Immature natural killer cell (primary cell): ENCODE results near the gene NAALAD2. TPM values are rescaled to one million over a fixed set of nuclear protein-coding genes. Genes with fewer than 3 reads are reported as not detected.
"Not testable (repeated sequence)": the region's sequence is repeated elsewhere in the genome, so short reads cannot be mapped to it uniquely, and the experiment has no call there.

Source experiments
- DNase-seq, 3 donors: peaks; one replicate each; pipeline ENCODE4 v3.0.0; 2022; ENCODE audit warnings: mixed read lengths in 1 of 3
- H3K27ac Mint-ChIP-seq, 6 donors: one replicate each; pipeline ENCODE4 v1.8.0; 2020; ENCODE audit warnings: mixed read lengths in 6 of 6, mild to moderate bottlenecking in 5 of 6, inconsistent platforms in 4 of 6, moderate library complexity in 3 of 6
- H3K27me3 Mint-ChIP-seq, 3 donors: one replicate each; pipeline ENCODE4 v1.8.0; 2020 to 2021; ENCODE audit warnings: low read depth in 3 of 3, mild to moderate bottlenecking in 3 of 3, mixed read lengths in 3 of 3, moderate library complexity in 3 of 3, inconsistent platforms in 1 of 3
- H3K36me3 Mint-ChIP-seq, 3 donors: one replicate each; pipeline ENCODE4 v1.8.0; 2020; ENCODE audit warnings: mixed read lengths in 3 of 3, inconsistent platforms in 2 of 3, mild to moderate bottlenecking in 2 of 3
- H3K4me1 Mint-ChIP-seq, 2 donors: one replicate each; pipeline ENCODE4 v1.8.0; 2020; ENCODE audit warnings: inconsistent platforms in 2 of 2, mild to moderate bottlenecking in 2 of 2, mixed read lengths in 2 of 2, moderate library complexity in 1 of 2
- H3K4me3 Mint-ChIP-seq, 5 donors: one replicate each; pipeline ENCODE4 v1.8.0; 2020; ENCODE audit warnings: mild to moderate bottlenecking in 5 of 5, mixed read lengths in 5 of 5, inconsistent platforms in 3 of 5, moderate library complexity in 3 of 5
- H3K9me3 Mint-ChIP-seq, 6 donors: one replicate each; pipeline ENCODE4 v1.8.0; 2020; ENCODE audit warnings: mild to moderate bottlenecking in 6 of 6, mixed read lengths in 6 of 6, inconsistent platforms in 4 of 6, moderate library complexity in 3 of 6
- polyA plus RNA-seq, 3 donors: library from polyadenylated mRNA; unstranded; fragments of 300-500 nt; fragmentation: Illumina TruSeq; gene quantifications; one replicate each; pipeline ENCODE4 v1.2.3, GENCODE V29; 2021

NAALAD2 gene
- polyA plus RNA-seq, 3 donors from 2014 or later = 0.10 TPM; not detected in 2

DNA sequence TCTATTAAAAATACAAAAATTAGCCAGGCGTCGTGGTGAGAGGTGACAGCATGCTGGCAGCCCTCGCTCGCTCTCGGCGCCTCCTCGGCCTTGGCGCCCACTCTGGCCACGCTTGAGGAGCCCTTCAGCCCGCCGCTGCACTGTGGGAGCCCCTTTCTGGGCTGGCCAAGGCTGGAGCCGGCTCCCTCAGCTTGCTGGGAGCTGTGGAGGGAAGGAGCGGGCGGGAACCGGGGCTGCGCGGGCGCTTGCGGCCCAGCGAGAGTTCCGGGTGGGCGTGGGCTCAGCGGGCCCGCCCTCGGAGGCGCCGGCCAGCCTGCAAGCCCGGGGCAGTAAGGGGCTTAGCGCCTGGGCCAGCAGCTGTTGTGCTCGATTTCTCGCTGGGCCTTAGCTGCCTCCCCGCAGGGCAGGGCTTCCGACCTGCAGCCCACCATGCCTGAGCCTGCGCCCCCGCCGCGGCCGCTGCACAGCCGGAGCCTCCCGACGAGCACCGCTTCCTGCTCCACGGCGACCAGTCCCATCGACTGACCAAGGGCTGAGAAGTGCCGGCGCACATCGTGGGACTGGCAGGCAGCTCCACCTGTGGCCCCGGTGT is 32.6 kb downstream of the NAALAD2 start:
- H3K36me3 Mint-ChIP-seq, H3K9me3 Mint-ChIP-seq, H3K4me1 Mint-ChIP-seq, H3K27ac Mint-ChIP-seq, H3K4me3 Mint-ChIP-seq, H3K27me3 Mint-ChIP-seq, DNase-seq: not testable (repeated sequence)

DNA sequence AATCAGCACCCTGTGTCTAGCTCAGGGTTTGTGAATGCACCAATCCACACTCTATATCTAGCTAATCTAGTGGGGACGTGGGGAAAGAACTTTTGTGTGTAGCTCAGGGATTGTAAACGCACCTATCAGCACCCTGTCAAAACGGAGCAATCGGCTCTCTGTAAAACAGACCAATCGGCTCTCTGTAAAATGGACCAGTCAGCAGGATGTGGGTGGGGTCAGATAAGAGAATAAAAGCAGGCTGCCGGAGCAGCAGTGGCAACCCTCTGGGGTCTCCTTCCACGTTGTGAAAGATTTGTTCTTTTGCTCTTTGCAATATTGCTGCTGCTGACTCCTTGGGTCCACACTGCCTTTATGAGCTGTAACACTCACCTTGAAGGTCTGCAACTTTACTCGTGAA is 33.2 kb downstream of the NAALAD2 start:
- H3K4me1 Mint-ChIP-seq, H3K9me3 Mint-ChIP-seq, H3K27me3 Mint-ChIP-seq, H3K27ac Mint-ChIP-seq, H3K4me3 Mint-ChIP-seq, H3K36me3 Mint-ChIP-seq, DNase-seq: not testable (repeated sequence)

DNA sequence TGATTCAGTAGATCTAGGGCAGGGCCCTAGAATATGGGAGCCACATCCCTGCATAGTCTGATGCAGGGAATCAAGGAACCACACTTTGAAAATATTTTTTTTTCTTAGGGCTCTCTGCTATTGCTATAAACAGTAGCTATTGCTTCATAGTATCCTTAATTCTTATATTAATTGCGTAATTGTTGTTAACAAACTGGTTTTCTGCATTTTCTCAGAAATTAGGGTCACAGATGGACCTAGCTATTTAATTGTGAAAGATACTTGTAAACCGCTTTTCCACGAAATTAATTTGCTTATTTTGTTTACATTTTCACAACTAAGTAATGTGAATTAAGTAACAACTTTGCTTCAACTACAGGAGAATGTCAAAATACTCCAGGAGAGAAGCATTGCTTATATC is 34.1 kb downstream of the NAALAD2 start:
- DNase-seq = no peak
- H3K27me3 Mint-ChIP-seq = peaks cover 2 to 6% (median 3%) of the 10 kb centered on the region in 3 donors
- peaks cover 0 to 9% (median 0%) of the 10 kb centered on the region in 6 donors for H3K9me3 Mint-ChIP-seq
- H3K36me3 Mint-ChIP-seq = no peaks in the 10 kb centered on the region
- no peaks in the 10 kb centered on the region for H3K4me1 Mint-ChIP-seq
- no peak overlapping the region for H3K27ac Mint-ChIP-seq
- H3K4me3 Mint-ChIP-seq = no peak overlapping the region

DNA sequence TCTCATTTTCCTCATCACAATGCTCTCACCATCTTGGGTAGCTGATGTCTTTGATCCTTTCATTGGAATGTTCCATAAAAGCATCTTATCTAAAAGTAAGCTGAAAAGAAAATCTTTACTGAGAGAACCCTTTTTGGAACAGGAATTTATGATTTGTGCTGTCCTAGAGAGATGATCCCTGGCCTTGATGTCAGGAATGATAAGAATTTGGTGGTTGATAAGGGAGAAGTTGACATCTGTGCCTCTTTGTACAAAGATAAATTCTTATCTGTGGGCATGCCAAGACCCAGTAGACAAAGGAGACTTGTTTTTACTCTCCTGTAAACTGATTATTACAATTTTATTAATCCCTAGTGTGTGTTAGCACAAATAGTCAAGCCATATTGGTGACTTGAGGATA is 36.9 kb downstream of the NAALAD2 start:
- Mint-ChIP-seq H3K4me1 (no peaks in the 10 kb centered on the region), H3K27me3 (peaks cover 1 to 6% (median 2%) of the 10 kb centered on the region in 3 donors), H3K36me3 (no peaks in the 10 kb centered on the region), H3K27ac (no peak overlapping the region), H3K4me3 (no peak overlapping the region), H3K9me3 (peaks cover 0 to 3% (median 0%) of the 10 kb centered on the region in 6 donors)
- DNase-seq = no peak

DNA sequence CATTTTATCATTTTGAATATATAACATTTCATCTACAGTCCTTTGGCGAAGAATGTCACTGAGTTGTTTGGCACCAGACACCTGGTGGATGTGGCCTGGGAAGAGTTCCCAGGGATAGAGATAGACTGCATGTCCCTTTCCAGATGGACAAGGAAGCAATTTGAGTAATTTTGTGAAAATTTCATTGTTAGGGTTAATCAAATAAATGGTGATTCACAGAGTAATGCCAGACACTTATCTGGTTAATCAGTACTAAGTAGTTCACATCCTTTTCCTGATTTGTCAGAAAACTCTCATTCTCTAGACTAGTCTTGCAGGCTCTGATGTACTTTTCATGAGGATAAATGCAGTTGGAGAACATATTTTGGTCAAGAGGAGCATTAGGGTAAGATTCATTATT is 41.6 kb downstream of the NAALAD2 start:
- Mint-ChIP-seq H3K4me1 (no peaks in the 10 kb centered on the region), H3K9me3 (peaks cover 0 to 3% (median 0%) of the 10 kb centered on the region in 6 donors), H3K27me3 (no peaks in the 10 kb centered on the region), H3K4me3 (no peak overlapping the region), H3K36me3 (no peaks in the 10 kb centered on the region), H3K27ac (no peak overlapping the region)
- no peak for DNase-seq

DNA sequence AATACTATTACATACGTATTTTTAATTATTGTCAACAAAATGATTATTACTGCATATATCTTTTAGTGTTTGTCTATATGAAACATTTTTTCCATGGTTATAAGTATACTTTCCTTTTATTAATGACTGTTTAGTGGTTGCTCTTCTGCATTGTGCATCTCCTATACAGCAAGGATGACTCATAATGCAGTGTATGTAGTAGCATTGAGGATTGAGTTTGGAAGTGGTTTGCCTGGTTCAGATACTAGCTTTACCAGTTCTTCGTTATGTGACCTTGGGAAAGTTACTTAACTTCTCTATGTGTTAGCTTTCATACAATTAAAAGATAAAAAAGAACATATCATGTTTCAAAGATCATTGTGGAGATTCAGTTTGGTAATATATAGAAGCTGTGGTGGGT is 44.3 kb downstream of the NAALAD2 start:
- no peaks in the 10 kb centered on the region for H3K4me1 Mint-ChIP-seq
- H3K4me3 Mint-ChIP-seq = no peak overlapping the region
- no peaks in the 10 kb centered on the region for H3K36me3 Mint-ChIP-seq
- no peak overlapping the region for H3K27ac Mint-ChIP-seq
- peaks cover 0 to 2% (median 0%) of the 10 kb centered on the region in 3 donors for H3K27me3 Mint-ChIP-seq
- no peaks in the 10 kb centered on the region for H3K9me3 Mint-ChIP-seq
- DNase-seq = no peak

DNA sequence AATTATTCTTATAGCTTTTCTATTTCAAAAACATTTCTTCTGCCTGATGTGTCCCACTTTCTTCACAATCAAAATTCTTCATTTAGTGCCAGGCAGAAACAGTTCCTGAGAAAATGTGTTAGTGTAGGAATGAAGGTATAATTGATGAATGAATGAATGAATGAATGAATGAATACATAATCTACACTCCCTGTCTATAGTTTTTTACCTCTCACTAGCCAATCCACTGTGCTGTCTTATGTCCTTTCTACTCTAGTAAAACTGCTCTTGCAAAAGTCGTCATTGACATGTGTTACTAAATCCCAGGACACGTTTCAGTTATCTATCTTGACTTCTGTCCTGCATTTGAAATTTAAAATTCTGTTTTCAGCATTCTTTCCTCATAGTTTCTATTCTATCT is 45.5 kb downstream of the NAALAD2 start:
- no peak overlapping the region for H3K27ac Mint-ChIP-seq
- H3K27me3 Mint-ChIP-seq = peaks cover 0 to 2% (median 0%) of the 10 kb centered on the region in 3 donors
- no peaks in the 10 kb centered on the region for H3K36me3 Mint-ChIP-seq
- H3K4me3 Mint-ChIP-seq = no peak overlapping the region
- no peak for DNase-seq
- no peaks in the 10 kb centered on the region for H3K4me1 Mint-ChIP-seq
- H3K9me3 Mint-ChIP-seq = no peaks in the 10 kb centered on the region

DNA sequence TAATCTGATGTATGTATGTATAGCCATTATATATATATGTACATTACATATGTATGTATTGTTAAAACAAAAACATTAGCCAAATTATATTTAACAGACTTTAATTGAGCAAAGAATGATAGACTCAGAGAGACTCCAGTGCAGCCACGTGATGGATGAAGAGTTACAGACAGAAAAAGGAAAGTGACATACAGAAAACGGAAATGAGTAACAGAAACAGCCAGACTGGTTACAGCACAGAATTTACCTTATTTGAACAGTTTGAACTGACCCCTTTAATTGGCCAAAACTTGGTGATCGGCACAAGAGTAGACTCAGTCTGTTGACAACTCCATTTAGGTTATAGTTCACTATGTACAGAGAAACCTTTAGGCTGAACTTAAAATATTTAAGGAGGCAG is 53.4 kb downstream of the NAALAD2 start:
- no peak overlapping the region for H3K4me3 Mint-ChIP-seq
- DNase-seq = no peak

DNA sequence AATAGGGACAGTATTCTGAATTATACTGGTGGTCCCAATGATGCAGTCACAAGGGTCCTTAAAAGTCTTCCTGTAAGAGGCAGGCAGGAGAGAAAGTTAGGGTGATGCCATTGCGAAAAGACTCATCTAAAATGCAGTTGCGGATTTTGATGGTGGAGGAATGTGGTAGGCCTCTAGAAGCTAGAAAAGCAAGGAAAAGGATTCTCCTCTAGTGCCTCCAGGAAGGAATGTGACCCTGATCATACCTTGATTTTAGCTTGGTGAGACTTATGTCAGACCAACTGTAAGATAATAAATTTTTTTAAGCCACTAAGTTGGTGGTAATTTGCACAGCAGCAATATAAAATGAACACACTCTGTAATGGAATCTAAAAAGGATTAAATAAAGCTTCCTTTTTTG is 54.5 kb downstream of the NAALAD2 start:
- Mint-ChIP-seq H3K27me3 (no peaks in the 10 kb centered on the region), H3K4me3 (no peak overlapping the region), H3K9me3 (no peaks in the 10 kb centered on the region), H3K27ac (no peak overlapping the region), H3K4me1 (no peaks in the 10 kb centered on the region), H3K36me3 (peaks cover 0 to 7% (median 0%) of the 10 kb centered on the region in 3 donors)
- DNase-seq = no peak

More for the DNA sequence above, 53.4 kb downstream of the NAALAD2 start:
- H3K36me3 Mint-ChIP-seq = peaks cover 0 to 7% (median 0%) of the 10 kb centered on the region in 3 donors
- no peaks in the 10 kb centered on the region for H3K9me3 Mint-ChIP-seq
- H3K4me1 Mint-ChIP-seq = no peaks in the 10 kb centered on the region
- H3K27ac Mint-ChIP-seq = peak overlapping the region in 3 of 6 donors; percentile 19 to 54 (median 20)
- H3K27me3 Mint-ChIP-seq = peaks cover 0 to 2% (median 0%) of the 10 kb centered on the region in 3 donors

DNA sequence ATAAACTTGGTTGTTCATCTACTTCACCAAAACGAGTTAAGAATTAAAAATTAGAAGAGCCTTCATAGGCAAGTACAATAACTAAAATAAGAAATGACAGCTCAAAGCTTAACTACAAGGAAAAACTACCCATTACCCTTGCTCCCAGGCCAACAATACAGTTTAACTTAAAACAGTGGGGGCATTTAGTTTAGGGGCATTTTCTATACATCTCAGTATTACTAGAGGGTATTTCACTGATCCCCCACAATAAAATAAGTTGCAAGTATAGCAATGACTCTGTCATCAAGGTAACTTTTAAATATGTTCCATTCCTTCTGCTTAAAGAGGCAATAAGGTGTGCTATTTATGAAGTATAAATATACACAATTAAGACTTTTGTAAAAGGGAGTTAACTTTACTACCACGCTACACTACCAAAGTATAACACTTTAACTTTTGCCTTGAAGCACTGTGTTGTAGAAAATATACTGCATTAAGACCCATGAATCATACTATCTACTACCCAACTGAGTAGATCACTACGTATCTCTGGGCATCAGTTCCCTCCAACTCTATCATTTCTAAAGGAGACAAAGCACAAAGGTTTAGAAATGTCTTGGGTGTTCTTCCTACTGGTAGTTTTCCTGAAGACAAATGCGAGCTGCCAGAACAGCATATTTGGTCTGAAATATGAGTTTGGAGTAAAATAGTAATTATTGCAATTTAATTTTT is 58.6 kb downstream of the NAALAD2 start:
- Mint-ChIP-seq H3K27ac (peak overlapping the region in 1 of 6 donors; percentile 45), H3K4me1 (peaks cover 0 to 1% of the 10 kb centered on the region in 2 donors), H3K36me3 (peaks cover 0 to 9% (median 5%) of the 10 kb centered on the region in 3 donors), H3K9me3 (no peaks in the 10 kb centered on the region), H3K27me3 (no peaks in the 10 kb centered on the region), H3K4me3 (no peak overlapping the region)
- no peak for DNase-seq

DNA sequence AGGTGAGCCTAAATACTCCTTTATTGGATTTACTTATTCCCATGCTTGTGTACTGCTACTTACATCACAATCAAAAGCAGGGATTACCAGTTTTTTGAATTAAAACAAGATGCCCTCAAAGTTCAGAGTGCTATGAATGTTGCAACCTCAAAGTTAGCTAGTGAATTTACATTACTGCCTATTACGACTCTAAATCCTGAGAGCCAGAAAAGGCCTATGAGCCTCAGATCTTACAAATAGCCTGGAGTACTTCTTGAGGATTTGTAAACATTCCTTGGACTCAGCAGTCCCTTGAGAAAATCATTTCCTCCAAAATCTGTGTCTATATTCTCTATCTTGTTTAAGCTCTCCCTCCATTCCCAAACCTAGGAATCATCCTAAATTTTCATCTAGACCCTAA is 62.9 kb downstream of the NAALAD2 start:
- DNase-seq = no peak
- Mint-ChIP-seq H3K27me3 (no peaks in the 10 kb centered on the region), H3K4me3 (no peak overlapping the region), H3K4me1 (peaks cover 3 to 4% of the 10 kb centered on the region in 2 donors), H3K27ac (peak overlapping the region in 4 of 6 donors; percentile 18 to 65 (median 30)), H3K9me3 (no peaks in the 10 kb centered on the region), H3K36me3 (peaks cover 9 to 23% (median 13%) of the 10 kb centered on the region in 3 donors)

DNA sequence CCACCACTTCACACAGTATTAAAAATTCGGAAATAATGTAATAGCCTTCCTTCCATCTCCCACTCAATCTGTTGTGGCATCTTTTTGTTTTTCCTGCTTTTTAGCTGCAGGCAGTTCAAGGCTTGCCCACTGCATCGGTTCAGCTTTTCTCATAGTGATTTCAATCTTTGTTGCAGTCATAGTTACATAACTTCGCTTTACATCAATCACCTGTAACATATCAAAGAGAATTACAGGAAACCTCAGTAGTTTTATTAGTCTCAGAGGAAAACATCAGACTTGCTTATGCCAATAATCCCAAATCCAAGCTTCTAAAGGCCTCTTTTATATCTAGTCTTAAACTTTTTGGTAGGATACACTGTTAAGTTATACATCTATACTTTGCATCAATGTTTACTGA is 67.9 kb downstream of the NAALAD2 start:
- Mint-ChIP-seq H3K36me3 (peaks cover 9 to 33% (median 31%) of the 10 kb centered on the region in 3 donors), H3K27me3 (peaks cover 0 to 1% (median 0%) of the 10 kb centered on the region in 3 donors), H3K4me1 (peaks cover 12 to 16% of the 10 kb centered on the region in 2 donors), H3K4me3 (no peak overlapping the region), H3K9me3 (no peaks in the 10 kb centered on the region), H3K27ac (peak overlapping the region in 3 of 6 donors; percentile 56 to 65 (median 64))
- no peak for DNase-seq

DNA sequence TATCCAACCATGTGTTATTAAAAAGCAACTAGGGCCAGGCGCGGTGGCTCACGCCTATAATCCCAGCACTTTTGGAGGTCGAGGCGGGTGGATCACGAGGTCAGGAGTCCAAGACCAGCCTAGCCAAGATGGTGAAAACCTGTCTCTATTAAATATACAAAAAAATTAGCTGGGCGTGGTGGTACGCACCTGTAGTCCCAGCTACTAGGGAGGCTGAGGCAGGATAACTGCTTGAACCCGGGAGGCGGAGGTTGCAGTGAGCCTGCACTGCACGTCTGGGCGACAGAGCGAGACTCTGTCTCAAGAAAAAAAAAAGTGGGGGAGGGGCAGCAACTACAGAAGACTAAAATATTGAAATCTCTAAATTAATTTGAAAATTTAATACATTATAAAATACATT is 69.9 kb downstream of the NAALAD2 start:
- no peaks in the 10 kb centered on the region for H3K9me3 Mint-ChIP-seq
- no peak overlapping the region for H3K4me3 Mint-ChIP-seq
- H3K36me3 Mint-ChIP-seq = peaks cover 9 to 35% (median 35%) of the 10 kb centered on the region in 3 donors
- no peak for DNase-seq
- H3K27me3 Mint-ChIP-seq = peaks cover 0 to 1% (median 0%) of the 10 kb centered on the region in 3 donors
- peaks cover 19 to 22% of the 10 kb centered on the region in 2 donors for H3K4me1 Mint-ChIP-seq
- no peak overlapping the region for H3K27ac Mint-ChIP-seq

DNA sequence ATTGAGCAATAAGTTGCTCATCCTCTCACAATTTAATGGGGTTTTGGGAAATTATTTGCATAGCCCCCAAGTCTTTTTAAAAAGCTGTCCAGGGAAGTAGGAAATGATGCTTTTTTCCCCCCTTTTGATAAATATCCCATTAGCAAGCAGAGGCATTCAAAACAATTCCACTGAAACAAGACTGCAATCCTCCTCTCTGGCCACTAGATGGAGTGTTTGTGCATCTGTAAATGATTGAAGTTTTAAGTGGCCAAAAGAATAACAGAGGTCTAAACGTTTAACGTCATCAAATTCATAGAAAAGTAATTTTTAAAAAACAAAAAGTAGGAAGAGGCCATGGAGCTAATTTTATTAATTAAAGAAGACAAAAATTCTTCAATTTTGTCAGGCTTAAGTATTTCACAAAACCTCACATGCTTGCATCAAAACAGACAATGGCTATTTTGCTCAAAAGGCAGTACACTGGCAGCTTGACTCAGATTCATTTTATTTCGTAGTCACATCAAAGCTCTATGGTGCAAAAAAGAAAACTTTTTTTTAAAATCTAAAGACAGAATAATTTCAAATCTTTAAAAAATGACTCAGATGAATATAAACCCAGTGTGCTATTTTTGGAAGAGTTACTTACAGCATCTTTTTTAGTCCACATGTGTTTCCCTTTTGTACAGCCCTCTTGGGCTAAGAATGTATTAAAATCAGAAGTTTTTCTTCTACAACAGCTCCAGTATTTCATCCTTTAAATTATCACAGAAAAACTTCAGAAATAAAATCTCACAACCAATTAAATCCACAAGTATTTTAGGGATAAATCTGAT is 70.6 kb downstream of the NAALAD2 start:
- Mint-ChIP-seq H3K27me3 (peaks cover 0 to 1% (median 0%) of the 10 kb centered on the region in 3 donors), H3K4me3 (no peak overlapping the region), H3K27ac (peak overlapping the region; percentile 13 to 80 (median 61)), H3K36me3 (peaks cover 14 to 41% (median 38%) of the 10 kb centered on the region in 3 donors), H3K9me3 (no peaks in the 10 kb centered on the region), H3K4me1 (peaks cover 19 to 24% of the 10 kb centered on the region in 2 donors)
- peak; percentile 42 to 53 (median 45) for DNase-seq
